ENCODE measurements around the gene PAX8.

DNA sequence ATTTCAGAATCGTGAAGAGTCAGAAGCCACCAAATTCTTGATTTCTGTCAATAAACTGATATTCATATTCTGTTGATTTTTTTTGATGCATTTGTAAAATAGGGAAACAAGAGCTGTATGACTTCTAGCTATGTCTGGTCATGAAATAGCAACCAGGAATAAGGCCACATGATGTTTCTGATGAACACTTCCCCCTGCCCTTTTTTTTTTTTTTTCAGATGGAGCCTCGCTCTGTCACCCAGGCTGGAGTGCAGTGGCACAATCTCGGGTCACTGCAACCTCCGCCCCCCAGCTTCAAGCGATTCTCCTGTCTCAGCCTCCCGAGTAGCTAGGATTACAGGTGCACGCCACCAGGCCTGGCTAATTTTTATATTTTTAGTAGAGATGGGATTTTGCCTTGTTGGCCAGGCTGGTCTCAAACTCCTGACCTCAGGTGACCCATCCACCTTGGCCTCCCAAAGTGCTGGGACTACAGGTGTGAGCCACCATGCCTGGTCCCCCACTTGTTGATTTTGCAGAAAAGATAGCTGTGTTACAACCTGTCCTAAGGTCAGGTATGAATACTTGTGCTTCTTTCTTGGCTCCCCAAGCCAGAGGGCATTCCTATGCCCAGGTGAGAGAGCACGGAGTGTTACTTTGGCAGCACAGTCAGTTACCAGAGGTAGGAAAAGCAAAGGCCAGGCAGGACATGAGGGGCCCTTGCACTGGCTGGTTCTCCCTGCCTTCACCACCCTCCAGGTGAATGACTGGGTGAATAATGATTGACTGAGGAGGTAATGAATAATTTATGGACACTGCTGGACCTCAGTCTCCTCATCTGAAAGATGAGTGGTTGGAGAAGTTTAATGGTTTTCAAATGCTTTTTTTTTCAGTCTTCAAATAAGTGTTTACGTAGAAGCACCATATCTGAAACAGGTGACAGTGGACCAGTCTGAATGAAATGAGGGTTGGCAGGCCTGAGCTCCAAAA is 39.6 kb downstream of the PAX8 start:
- TF ChIP-seq, protein P1, sequence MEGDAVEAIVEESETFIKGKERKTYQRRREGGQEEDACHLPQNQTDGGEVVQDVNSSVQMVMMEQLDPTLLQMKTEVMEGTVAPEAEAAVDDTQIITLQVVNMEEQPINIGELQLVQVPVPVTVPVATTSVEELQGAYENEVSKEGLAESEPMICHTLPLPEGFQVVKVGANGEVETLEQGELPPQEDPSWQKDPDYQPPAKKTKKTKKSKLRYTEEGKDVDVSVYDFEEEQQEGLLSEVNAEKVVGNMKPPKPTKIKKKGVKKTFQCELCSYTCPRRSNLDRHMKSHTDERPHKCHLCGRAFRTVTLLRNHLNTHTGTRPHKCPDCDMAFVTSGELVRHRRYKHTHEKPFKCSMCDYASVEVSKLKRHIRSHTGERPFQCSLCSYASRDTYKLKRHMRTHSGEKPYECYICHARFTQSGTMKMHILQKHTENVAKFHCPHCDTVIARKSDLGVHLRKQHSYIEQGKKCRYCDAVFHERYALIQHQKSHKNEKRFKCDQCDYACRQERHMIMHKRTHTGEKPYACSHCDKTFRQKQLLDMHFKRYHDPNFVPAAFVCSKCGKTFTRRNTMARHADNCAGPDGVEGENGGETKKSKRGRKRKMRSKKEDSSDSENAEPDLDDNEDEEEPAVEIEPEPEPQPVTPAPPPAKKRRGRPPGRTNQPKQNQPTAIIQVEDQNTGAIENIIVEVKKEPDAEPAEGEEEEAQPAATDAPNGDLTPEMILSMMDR (IDR thresholded peaks at IDR 0.05) = no peak
- no peak for TF ChIP-seq EZH2 (IDR thresholded peaks at IDR 0.05)
- TF ChIP-seq EZH2phosphoT487 (IDR thresholded peaks at IDR 0.05) = no peak
